Common myeloid progenitor, CD34-positive (primary cell): ENCODE data around the gene TFAP2D.

Experiments
- CTCF ChIA-PET: fragments of 350-600 bp; sonication (Branson Sonifier 250); formaldehyde crosslinking; loops from one replicate; lab custom pipeline; 2021; ENCODE audit warnings: antibody characterized with exemption; lab: Charles Lee
- POLR2A ChIA-PET: fragments of 350-600 bp; sonication (Branson Sonifier 250); formaldehyde crosslinking; loops from one replicate; lab custom pipeline; 2021; ENCODE audit warnings: antibody characterized with exemption; lab: Charles Lee
- DNase-seq, 3 donors: peaks; one replicate each; pipeline versions ENCODE4 v3.0.0 to v3.0.0-alpha.2; 2013
- H3K27ac ChIP-seq, 2 experiments: 1 replicate in 1 of 2; 2 replicates in 1 of 2; pipeline ENCODE4 v1.7.0; 2013; ENCODE audit warnings: inconsistent platforms in 2 of 2, low read length in 2 of 2, mild to moderate bottlenecking in 2 of 2, low read depth in 1 of 2, moderate library complexity in 1 of 2; ENCODE audit not compliant: severe bottlenecking in 2 of 2, insufficient read depth in 1 of 2, poor library complexity in 1 of 2
- H3K27me3 ChIP-seq, 5 experiments: replicated peaks in 2 of 5; 1 replicate in 3 of 5; 2 replicates in 2 of 5; pipeline versions ENCODE4 v1.6.1 to v1.7.0; 2013; ENCODE audit warnings: low read length in 4 of 5, mild to moderate bottlenecking in 2 of 5, moderate library complexity in 2 of 5, inconsistent platforms in 1 of 5; ENCODE audit not compliant: insufficient read depth in 5 of 5, control insufficient read depth in 4 of 5
- H3K36me3 ChIP-seq, 4 experiments: 1 replicate in 2 of 4; 2 replicates in 2 of 4; pipeline versions ENCODE4 v1.6.1 to v1.7.0; 2013; ENCODE audit warnings: low read length in 3 of 4, control low read depth in 1 of 4, mild to moderate bottlenecking in 1 of 4; ENCODE audit not compliant: control insufficient read depth in 4 of 4, insufficient read depth in 4 of 4
- H3K4me1 ChIP-seq, 4 experiments: 1 replicate in 3 of 4; 2 replicates in 1 of 4; pipeline versions ENCODE4 v1.6.1 to v1.7.1; 2013; ENCODE audit warnings: low read length in 3 of 4, mild to moderate bottlenecking in 3 of 4, control low read depth in 1 of 4, inconsistent platforms in 1 of 4, moderate library complexity in 1 of 4; ENCODE audit not compliant: control insufficient read depth in 4 of 4, insufficient read depth in 4 of 4; ENCODE audit errors: control extremely low read depth in 1 of 4
- H3K4me3 ChIP-seq, 7 experiments: 1 replicate in 4 of 7; 2 replicates in 3 of 7; pipeline versions ENCODE4 v1.5.1 to v1.7.0; 2013; ENCODE audit warnings: mild to moderate bottlenecking in 7 of 7, low read length in 6 of 7, moderate library complexity in 6 of 7, inconsistent platforms in 2 of 7, low read depth in 2 of 7, control low read depth in 1 of 7; ENCODE audit not compliant: insufficient read depth in 4 of 7, control insufficient read depth in 1 of 7; ENCODE audit errors: extremely low read depth in 1 of 7
- H3K9me3 ChIP-seq, 5 experiments: 1 replicate in 4 of 5; 2 replicates in 1 of 5; pipeline versions ENCODE4 v1.6.1 to v1.7.1; 2013; ENCODE audit warnings: low read length in 4 of 5, mild to moderate bottlenecking in 2 of 5, inconsistent platforms in 1 of 5, low read depth in 1 of 5, moderate library complexity in 1 of 5; ENCODE audit not compliant: control insufficient read depth in 4 of 5, insufficient read depth in 2 of 5; ENCODE audit errors: control extremely low read depth in 1 of 5
- WGBS: methylation state at CpG from one replicate; pipeline ENCODE4 v1.1.5; 2013; ENCODE audit not compliant: insufficient coverage; 5-methylcytosine and 5-hydroxymethylcytosine counted together

The TFAP2D gene

DNA sequence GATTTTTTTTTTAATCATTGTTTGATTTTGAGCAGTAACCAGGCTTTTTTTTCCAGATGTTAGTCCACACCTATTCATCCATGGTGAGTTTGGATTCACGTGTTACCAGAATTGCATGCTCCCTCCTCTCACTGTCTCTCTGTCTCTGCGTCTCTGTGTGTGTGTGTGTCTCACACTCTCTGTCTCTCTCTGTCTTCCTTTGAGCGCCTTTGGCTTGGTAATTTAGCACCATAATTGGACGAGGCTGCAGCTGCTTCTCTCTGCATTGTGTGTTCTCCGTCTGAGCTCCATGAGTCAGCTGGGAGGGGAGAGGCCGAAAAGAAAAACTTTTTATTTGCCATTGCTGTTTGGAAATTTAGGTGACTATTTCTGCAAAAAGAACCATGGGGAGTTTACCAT, 108.8 kb downstream of the TFAP2D start:
- peaks cover 0 to 13% (median 8%) of the 10 kb centered on the region in 4 experiments for H3K4me1 ChIP-seq
- H3K27ac ChIP-seq = no peak overlapping the region
- H3K4me3 ChIP-seq = no peak overlapping the region
- POLR2A ChIA-PET = no interaction called here
- WGBS = 0% methylated on average over 3 of the region's 6 CpGs
- H3K27me3 ChIP-seq = peaks cover 40 to 99% (median 72%) of the 10 kb centered on the region in 5 experiments
- peaks cover 0 to 6% (median 0%) of the 10 kb centered on the region in 5 experiments for H3K9me3 ChIP-seq
- H3K36me3 ChIP-seq = no peaks in the 10 kb centered on the region
- DNase-seq = no peak
- CTCF ChIA-PET = interaction anchor here (1.8 kb wide), 1 partner anchor 529 kb away, joined by 5 read pairs; no protein-coding TSS in a partner anchor
